ENCODE data around the gene CEACAM20.

GRCh38 chr19:44573183-44573582 lies 43.7 kb upstream of the CEACAM20 start:
- TF ChIP-seq REPIN1 (CRISPR knock-in tag; IDR thresholded peaks at IDR 0.05; ENCODE audit: borderline replicate concordance, low read depth) (no peak), JUN (CRISPR knock-in tag; IDR thresholded peaks at IDR 0.05) (no peak), E2F5 (CRISPR knock-in tag; conservative IDR thresholded peaks at IDR 0.05) (no peak), BCLAF1 (IDR thresholded peaks at IDR 0.05) (no peak), NR2C2 (CRISPR knock-in tag; IDR thresholded peaks at IDR 0.05; ENCODE audit: borderline replicate concordance) (no peak), AGO2 (optimal IDR thresholded peaks at IDR 0.05; ENCODE audit: low read depth, low read length) (no peak), SIN3A (IDR thresholded peaks at IDR 0.05; ENCODE audit: borderline replicate concordance, low read depth, low read length) (no peak), IKZF4 (CRISPR knock-in tag; IDR thresholded peaks at IDR 0.05; ENCODE audit: borderline replicate concordance, low read depth, not compliant biosample characterization) (no peak), BCL6 (CRISPR knock-in tag; IDR thresholded peaks at IDR 0.05) (no peak), CHD2 (IDR thresholded peaks at IDR 0.05; ENCODE audit: low read depth, low read length) (no peak), KDM5A (IDR thresholded peaks at IDR 0.05; ENCODE audit: borderline replicate concordance, low read length) (no peak), GABPA (IDR thresholded peaks at IDR 0.05; ENCODE audit: low read depth, low read length) (no peak), GABPA (CRISPR knock-in tag; IDR thresholded peaks at IDR 0.05; ENCODE audit: low read depth) (no peak), CTCF (CRISPR knock-in tag; IDR thresholded peaks at IDR 0.05) (no peak)

Data from HepG2 (cell line).